Parathyroid adenoma (tissue), 2 donors: Measurements from ENCODE around the gene BOD1L1.

ENCODE experiments used
- H2AFZ ChIP-seq: fragments of 300-600 bp; sonication (generic); one replicate; pipeline ENCODE4 v1.7.0; 2017; ENCODE audit warnings: antibody characterized with exemption, mild to moderate bottlenecking
- H3K27ac ChIP-seq: fragments of 300-600 bp; sonication (generic); one replicate; pipeline ENCODE4 v1.7.0; 2017
- H3K27me3 ChIP-seq: fragments of 300-600 bp; sonication (generic); one replicate; pipeline ENCODE4 v1.7.0; 2017; ENCODE audit warnings: low read length; ENCODE audit not compliant: control insufficient read depth, insufficient read depth
- H3K36me3 ChIP-seq: fragments of 300-600 bp; sonication (generic); one replicate; pipeline ENCODE4 v1.7.0; 2017; ENCODE audit warnings: low read length; ENCODE audit not compliant: control insufficient read depth, insufficient read depth
- H3K4me1 ChIP-seq: fragments of 300-600 bp; sonication (generic); one replicate; pipeline ENCODE4 v1.7.0; 2017; ENCODE audit warnings: control low read depth
- H3K4me2 ChIP-seq: fragments of 300-600 bp; sonication (generic); one replicate; pipeline ENCODE4 v1.7.0; 2017; ENCODE audit warnings: low read length
- H3K4me3 ChIP-seq: fragments of 300-600 bp; sonication (generic); one replicate; pipeline ENCODE4 v1.7.0; 2017; ENCODE audit warnings: low read depth, low read length
- H3K79me2 ChIP-seq: fragments of 300-600 bp; sonication (generic); one replicate; pipeline ENCODE4 v1.7.0; 2017; ENCODE audit warnings: control low read depth
- H3K9ac ChIP-seq: fragments of 300-600 bp; sonication (generic); one replicate; pipeline ENCODE4 v1.7.0; 2017; ENCODE audit warnings: mild to moderate bottlenecking
- H3K9me3 ChIP-seq: fragments of 300-600 bp; sonication (generic); one replicate; pipeline ENCODE4 v1.7.0; 2017; ENCODE audit warnings: low read length; ENCODE audit not compliant: control insufficient read depth
- TF ChIP-seq, protein P1 (sequence below): fragments of 300-600 bp; sonication (generic); IDR thresholded peaks from one replicate; pipeline ENCODE4 v1.7.0; 2017; ENCODE audit warnings: antibody characterized with exemption, mild to moderate bottlenecking
- donor health status: primary hyperparathyroidism.

Gene BOD1L1

DNA sequence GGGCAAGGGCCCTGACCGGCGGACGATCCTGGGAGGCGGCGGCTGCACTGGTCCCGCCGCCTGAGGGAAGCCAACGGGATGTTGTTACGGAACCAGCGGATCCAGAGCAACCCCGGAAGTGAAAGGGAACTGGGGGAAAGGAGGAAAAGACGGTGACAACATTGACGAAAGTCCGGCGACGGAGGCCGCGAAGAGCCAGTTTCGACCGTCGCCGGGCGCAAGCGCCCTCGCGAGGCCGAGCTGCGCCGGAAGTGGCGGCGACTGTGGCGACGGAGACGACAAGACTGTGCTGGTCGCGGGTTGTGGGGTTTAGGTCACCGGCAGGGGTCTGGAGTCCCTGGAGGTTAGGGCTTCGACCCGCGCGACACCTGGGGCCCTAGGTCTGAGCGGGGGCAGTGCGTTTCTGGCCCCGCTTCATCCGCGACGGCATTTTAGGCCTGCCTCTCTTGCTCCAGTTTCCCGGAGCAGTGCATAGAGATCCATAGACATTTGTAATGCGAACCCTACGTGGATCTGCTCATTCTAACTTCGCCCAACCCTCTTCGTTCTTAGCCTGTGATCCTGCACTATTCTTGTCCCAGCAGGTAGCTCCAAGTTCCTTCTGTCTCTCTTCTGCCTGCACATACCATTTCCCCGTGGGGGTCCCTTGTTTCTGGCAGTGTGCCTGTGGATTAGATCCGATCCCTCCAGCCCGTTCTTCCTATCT lies at the start of gene BOD1L1:
BOD1L1 (minus strand) TSS at position 120 of the 706 bp plus-strand sequence. CDS start 138 bp downstream, outside the sequence.
- Histone ChIP-seq H3K27ac (peak within 1 kb of the TSS; percentile 98), H3K4me2 (peak within 1 kb of the TSS; percentile 77), H3K9ac (peak within 1 kb of the TSS; percentile 76), H2AFZ (peak within 1 kb of the TSS; percentile 90), H3K4me1 (peaks cover 2% of the 10 kb centered on the region), H3K9me3 (no peaks in the 10 kb centered on the region), H3K27me3 (no peaks in the 10 kb centered on the region), H3K36me3 (no peaks in the 10 kb centered on the region), H3K4me3 (peak within 1 kb of the TSS; percentile 85), H3K79me2 (peaks cover 24% of the 10 kb centered on the region)
- TF ChIP-seq, protein P1, sequence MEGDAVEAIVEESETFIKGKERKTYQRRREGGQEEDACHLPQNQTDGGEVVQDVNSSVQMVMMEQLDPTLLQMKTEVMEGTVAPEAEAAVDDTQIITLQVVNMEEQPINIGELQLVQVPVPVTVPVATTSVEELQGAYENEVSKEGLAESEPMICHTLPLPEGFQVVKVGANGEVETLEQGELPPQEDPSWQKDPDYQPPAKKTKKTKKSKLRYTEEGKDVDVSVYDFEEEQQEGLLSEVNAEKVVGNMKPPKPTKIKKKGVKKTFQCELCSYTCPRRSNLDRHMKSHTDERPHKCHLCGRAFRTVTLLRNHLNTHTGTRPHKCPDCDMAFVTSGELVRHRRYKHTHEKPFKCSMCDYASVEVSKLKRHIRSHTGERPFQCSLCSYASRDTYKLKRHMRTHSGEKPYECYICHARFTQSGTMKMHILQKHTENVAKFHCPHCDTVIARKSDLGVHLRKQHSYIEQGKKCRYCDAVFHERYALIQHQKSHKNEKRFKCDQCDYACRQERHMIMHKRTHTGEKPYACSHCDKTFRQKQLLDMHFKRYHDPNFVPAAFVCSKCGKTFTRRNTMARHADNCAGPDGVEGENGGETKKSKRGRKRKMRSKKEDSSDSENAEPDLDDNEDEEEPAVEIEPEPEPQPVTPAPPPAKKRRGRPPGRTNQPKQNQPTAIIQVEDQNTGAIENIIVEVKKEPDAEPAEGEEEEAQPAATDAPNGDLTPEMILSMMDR, result peak; percentile 54

DNA sequence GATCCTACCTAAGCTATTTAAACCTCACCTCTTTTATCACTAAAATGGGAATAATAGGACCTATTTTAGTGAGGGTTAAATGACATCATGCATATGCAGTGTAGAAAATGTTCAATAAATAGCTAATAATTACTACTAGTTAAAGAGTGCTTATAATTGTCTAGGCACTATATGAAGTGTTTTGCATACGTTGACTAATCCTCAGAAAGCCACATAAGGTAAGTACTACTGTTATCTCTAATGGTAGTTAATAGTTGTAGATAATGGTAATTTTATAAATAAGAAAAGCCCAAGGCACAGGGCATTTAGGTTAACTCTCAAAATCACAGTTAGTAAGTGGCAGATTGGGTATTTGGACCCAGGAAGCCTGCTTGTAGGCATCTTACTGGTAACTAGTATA lies 47.4 kb upstream of the BOD1L1 start:
- Histone ChIP-seq H3K4me1 (peaks cover 3% of the 10 kb centered on the region), H3K4me2 (no peak overlapping the region), H3K27me3 (no peaks in the 10 kb centered on the region), H3K36me3 (no peaks in the 10 kb centered on the region), H3K9me3 (peaks cover 2% of the 10 kb centered on the region), H3K27ac (no peak overlapping the region), H3K79me2 (no peaks in the 10 kb centered on the region), H3K4me3 (no peak overlapping the region), H2AFZ (no peak overlapping the region), H3K9ac (no peak overlapping the region)
- TF ChIP-seq, protein P1, result no peak

DNA sequence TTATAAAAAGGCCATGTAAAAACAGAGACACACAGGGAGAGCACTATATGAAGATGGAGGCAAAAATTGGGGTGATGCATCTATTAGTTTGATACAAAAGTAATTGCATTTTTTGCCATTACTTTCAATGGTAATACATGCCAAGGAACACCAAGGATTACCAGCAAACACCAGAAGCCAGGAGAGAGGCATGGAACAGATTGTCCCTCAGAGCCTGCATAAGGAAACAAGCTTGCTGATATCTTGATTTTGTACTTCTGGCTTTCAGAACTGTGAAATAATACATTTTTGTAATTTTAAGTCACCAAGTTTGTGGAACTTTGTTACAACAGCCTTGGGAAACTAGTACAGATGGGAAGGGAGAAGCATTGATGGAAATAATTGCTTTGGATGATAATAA lies 45.6 kb upstream of the BOD1L1 start:
- Histone ChIP-seq H3K27me3 (no peaks in the 10 kb centered on the region), H3K4me1 (peaks cover 7% of the 10 kb centered on the region), H3K4me3 (no peak overlapping the region), H3K36me3 (no peaks in the 10 kb centered on the region), H3K9ac (no peak overlapping the region), H3K9me3 (peaks cover 2% of the 10 kb centered on the region), H2AFZ (no peak overlapping the region), H3K79me2 (no peaks in the 10 kb centered on the region), H3K4me2 (no peak overlapping the region), H3K27ac (peak overlapping the region; percentile 36)
- TF ChIP-seq, protein P1, result no peak

DNA sequence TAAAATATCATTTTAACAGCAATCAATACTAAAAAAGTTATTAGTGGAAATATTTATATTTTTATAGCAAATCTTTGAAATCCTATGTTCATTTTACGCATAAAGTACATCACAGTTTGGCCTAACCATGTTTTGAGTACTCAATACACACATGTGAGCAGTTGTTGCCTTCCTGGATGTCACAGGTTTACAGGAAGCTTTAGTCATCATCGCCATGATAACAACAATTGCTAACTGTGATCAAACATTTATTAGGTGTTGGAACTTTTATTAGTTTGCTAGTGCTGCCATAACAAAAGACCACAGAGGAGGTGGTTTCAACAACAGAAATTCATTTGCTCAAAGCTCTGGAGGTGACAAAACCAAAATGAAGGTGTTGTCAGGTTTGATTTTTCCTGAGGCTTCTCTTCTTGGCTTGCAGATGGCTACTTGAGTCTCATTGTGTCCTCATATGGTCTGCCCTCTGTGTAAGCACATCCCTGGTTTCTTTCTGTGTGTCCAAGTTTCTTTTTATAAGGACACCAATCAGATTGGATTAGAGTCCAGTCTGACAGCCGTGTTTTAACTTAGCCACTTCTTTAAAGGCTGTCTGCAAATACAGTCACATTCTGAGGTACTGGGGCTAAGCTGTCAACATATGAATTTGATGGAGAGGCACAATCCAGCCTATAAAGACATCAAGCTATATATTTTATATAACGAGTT lies 43.1 kb upstream of the BOD1L1 start:
- Histone ChIP-seq H3K4me1 (peaks cover 7% of the 10 kb centered on the region), H3K9ac (no peak overlapping the region), H3K4me2 (no peak overlapping the region), H3K79me2 (no peaks in the 10 kb centered on the region), H3K27ac (peak overlapping the region; percentile 80), H3K4me3 (no peak overlapping the region), H3K9me3 (peaks cover 6% of the 10 kb centered on the region), H2AFZ (no peak overlapping the region), H3K36me3 (no peaks in the 10 kb centered on the region), H3K27me3 (no peaks in the 10 kb centered on the region)
- TF ChIP-seq, protein P1, result no peak
